HFFc6 (cell line): ENCODE measurements around the gene JOSD2. TPM values are rescaled to one million over a fixed set of nuclear protein-coding genes. Genes with fewer than 3 reads are reported as not detected.

ENCODE experiments used
- DNase-seq: peaks from one replicate; pipeline ENCODE4 v3.0.0-alpha.2; 2018
- H3K27ac Mint-ChIP-seq: 2 replicates; pipeline ENCODE4 v1.8.0; 2020; ENCODE audit warnings: mild to moderate bottlenecking, mixed read lengths
- H3K27me3 Mint-ChIP-seq: 2 replicates; pipeline ENCODE4 v1.8.0; 2021; ENCODE audit warnings: mild to moderate bottlenecking, moderate library complexity, mixed read lengths; ENCODE audit not compliant: insufficient read depth
- H3K36me3 Mint-ChIP-seq: 2 replicates; pipeline ENCODE4 v1.8.0; 2021; ENCODE audit warnings: low read depth, mixed read lengths
- H3K4me1 Mint-ChIP-seq: 2 replicates; pipeline ENCODE4 v1.8.0; 2020; ENCODE audit warnings: low read depth, mixed read lengths
- H3K4me3 Mint-ChIP-seq: 2 replicates; pipeline ENCODE4 v1.8.0; 2020; ENCODE audit warnings: mild to moderate bottlenecking, moderate library complexity, mixed read lengths
- H3K9me3 Mint-ChIP-seq: 2 replicates; pipeline ENCODE4 v1.8.0; 2020; ENCODE audit warnings: mild to moderate bottlenecking, mixed read lengths
- total RNA-seq, 6 experiments: library from RNA; stranded (reverse); fragmentation: NEBNext Ultra II Directional; extraction: Animal tissue kit (Norgen Biotek cat#: 25700); gene quantifications; 2 replicates in 1 of 6; 3 replicates in 5 of 6; pipeline ENCODE4 v1.2.3, GENCODE V29; 2021
- TF ChIP-seq, protein P1 (sequence below): fragments of 200-600 bp; sonication (generic); IDR thresholded peaks from 2 replicates; pipeline ENCODE4 v1.5.0; 2021; ENCODE audit warnings: antibody characterized with exemption, mild to moderate bottlenecking

Gene JOSD2
- total RNA-seq, 6 experiments from 2014 or later, result 62.7 to 86.3 (median 72.8) TPM

GRCh38 chr19:50458396-50459066 is 52.5 kb downstream of the JOSD2 start:
- TF ChIP-seq, protein P1, sequence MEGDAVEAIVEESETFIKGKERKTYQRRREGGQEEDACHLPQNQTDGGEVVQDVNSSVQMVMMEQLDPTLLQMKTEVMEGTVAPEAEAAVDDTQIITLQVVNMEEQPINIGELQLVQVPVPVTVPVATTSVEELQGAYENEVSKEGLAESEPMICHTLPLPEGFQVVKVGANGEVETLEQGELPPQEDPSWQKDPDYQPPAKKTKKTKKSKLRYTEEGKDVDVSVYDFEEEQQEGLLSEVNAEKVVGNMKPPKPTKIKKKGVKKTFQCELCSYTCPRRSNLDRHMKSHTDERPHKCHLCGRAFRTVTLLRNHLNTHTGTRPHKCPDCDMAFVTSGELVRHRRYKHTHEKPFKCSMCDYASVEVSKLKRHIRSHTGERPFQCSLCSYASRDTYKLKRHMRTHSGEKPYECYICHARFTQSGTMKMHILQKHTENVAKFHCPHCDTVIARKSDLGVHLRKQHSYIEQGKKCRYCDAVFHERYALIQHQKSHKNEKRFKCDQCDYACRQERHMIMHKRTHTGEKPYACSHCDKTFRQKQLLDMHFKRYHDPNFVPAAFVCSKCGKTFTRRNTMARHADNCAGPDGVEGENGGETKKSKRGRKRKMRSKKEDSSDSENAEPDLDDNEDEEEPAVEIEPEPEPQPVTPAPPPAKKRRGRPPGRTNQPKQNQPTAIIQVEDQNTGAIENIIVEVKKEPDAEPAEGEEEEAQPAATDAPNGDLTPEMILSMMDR, result no peak
- Mint-ChIP-seq H3K27me3 (peaks cover 18% of the 10 kb centered on the region), H3K27ac (no peak overlapping the region), H3K9me3 (no peaks in the 10 kb centered on the region; the same call in 1 of the 2 replicates), H3K36me3 (no peaks in the 10 kb centered on the region), H3K4me1 (peaks cover 16% of the 10 kb centered on the region), H3K4me3 (no peak overlapping the region)
- no peak for DNase-seq

- Mint-ChIP-seq H3K36me3 (no peaks in the 10 kb centered on the region), H3K4me3 (no peak overlapping the region), H3K27me3 (peaks cover 22% of the 10 kb centered on the region), H3K27ac (no peak overlapping the region), H3K4me1 (peaks cover 16% of the 10 kb centered on the region), H3K9me3 (no peaks in the 10 kb centered on the region; the same call in 1 of the 2 replicates)
- TF ChIP-seq, protein P1, result no peak
- no peak for DNase-seq
Observed at GRCh38 chr19:50457300-50457699, 53.7 kb downstream of the JOSD2 start.

Other genes starting within 250 kb of the JOSD2 start
- gene KCNC3, start 181.8 kb downstream of the JOSD2 start, total RNA-seq, result not detected
- under 1 TPM in 4 of 6 experiments, not detected in 2; 0.12 to 0.66 (median 0.41) TPM for gene NAPSA, start 145.6 kb downstream of the JOSD2 start, total RNA-seq
- gene NR1H2, start 134.7 kb downstream of the JOSD2 start, total RNA-seq, result 10 to 100 TPM; 66.6 to 76.0 (median 70.1) TPM
- gene POLD1, start 126.8 kb downstream of the JOSD2 start, total RNA-seq, result 10 to 100 TPM; 21.7 to 37.8 (median 33.7) TPM
- not detected for gene SPIB, start 92.3 kb downstream of the JOSD2 start, total RNA-seq
- not detected for gene MYBPC2, start 78.3 kb downstream of the JOSD2 start, total RNA-seq
- gene EMC10, start 34.7 kb downstream of the JOSD2 start, total RNA-seq, result 100 to 1,000 TPM in 2 of 6 experiments, 10 to 100 TPM in 4; 49.1 to 113 (median 55.2) TPM
- 1 to 10 TPM in 1 of 6 experiments, under 1 TPM in 4, not detected in 1; 0.16 to 1.5 (median 0.28) TPM for gene GARIN5A, start 34.3 kb downstream of the JOSD2 start, total RNA-seq
- not detected for gene ASPDH, start 2.7 kb upstream of the JOSD2 start, total RNA-seq
- gene LRRC4B, start 57.2 kb upstream of the JOSD2 start, total RNA-seq, result under 1 TPM; 0.07 to 0.14 (median 0.08) TPM
- gene SYT3, start 128.7 kb upstream of the JOSD2 start, total RNA-seq, result not detected
- under 1 TPM in 3 of 6 experiments, not detected in 3; 0.64 to 0.94 (median 0.68) TPM for gene C19orf81, start 138.3 kb upstream of the JOSD2 start, total RNA-seq
- gene SHANK1, start 208.6 kb upstream of the JOSD2 start, total RNA-seq, result 10 to 100 TPM in 4 of 6 experiments, 1 to 10 TPM in 2; 5.4 to 16.7 (median 14.7) TPM
- gene CLEC11A, start 212.2 kb upstream of the JOSD2 start, total RNA-seq, result 100 to 1,000 TPM; 140 to 182 (median 164) TPM